Keratinocyte (primary cell): Measurements from ENCODE around the gene PPEF1. TPM values are rescaled to one million over a fixed set of nuclear protein-coding genes. Genes with fewer than 3 reads are reported as not detected.

ENCODE experiments used
- DNase-seq: peaks from one replicate; pipeline ENCODE4 v3.0.0-alpha.2; 2011; ENCODE audit warnings: low read depth, missing footprints, low spot score
- FAIRE-seq: peaks from 2 replicates; lab custom pipeline; 2011; peaks lifted over from hg19 to GRCh38; lab: Jason Lieb, UNC
- H2AFZ ChIP-seq: 2 replicates; pipeline ENCODE4 v1.6.0; 2012; ENCODE audit warnings: low read length, control low read depth, inconsistent platforms; ENCODE audit not compliant: control insufficient read depth
- H3K27ac ChIP-seq: 2 replicates; pipeline ENCODE4 v1.5.1; 2011; ENCODE audit warnings: low read length; ENCODE audit not compliant: control insufficient read depth, insufficient read depth
- H3K27me3 ChIP-seq: 3 replicates; pipeline ENCODE4 v1.6.0; 2011; ENCODE audit warnings: low read length; ENCODE audit not compliant: control insufficient read depth, insufficient read depth; ENCODE audit errors: extremely low read depth
- H3K36me3 ChIP-seq, 2 experiments: 2 replicates in 1 of 2; 3 replicates in 1 of 2; pipeline ENCODE4 v1.5.1; 2011; ENCODE audit warnings: low read length in 2 of 2, mild to moderate bottlenecking in 1 of 2; ENCODE audit not compliant: control insufficient read depth in 2 of 2, insufficient read depth in 2 of 2; ENCODE audit errors: extremely low read depth in 1 of 2
- H3K4me1 ChIP-seq: 3 replicates; pipeline ENCODE4 v1.5.1; 2011; ENCODE audit warnings: low read length; ENCODE audit not compliant: control insufficient read depth, insufficient read depth; ENCODE audit errors: extremely low read depth
- H3K4me2 ChIP-seq: 3 replicates; pipeline ENCODE4 v1.6.0; 2011; ENCODE audit warnings: low read depth, low read length; ENCODE audit not compliant: control insufficient read depth, insufficient read depth; ENCODE audit errors: extremely low read depth
- H3K4me3 ChIP-seq, 3 experiments: fragments of 200-600 bp in 1 of 3; sonication (generic) in 1 of 3; 2 replicates in 2 of 3; 3 replicates in 1 of 3; pipeline ENCODE4 v1.5.1; 2011 to 2016; ENCODE audit warnings: low read length in 3 of 3, mild to moderate bottlenecking in 3 of 3, control low read depth in 2 of 3, inconsistent platforms in 1 of 3, low read depth in 1 of 3, mixed read lengths in 1 of 3, mixed run types in 1 of 3, moderate library complexity in 1 of 3; ENCODE audit not compliant: control insufficient read depth in 2 of 3, insufficient read depth in 2 of 3; ENCODE audit errors: extremely low read depth in 1 of 3
- H3K79me2 ChIP-seq: 2 replicates; pipeline ENCODE4 v1.6.0; 2012; ENCODE audit warnings: low read length; ENCODE audit not compliant: control insufficient read depth, insufficient read depth
- H3K9ac ChIP-seq: 3 replicates; pipeline ENCODE4 v1.6.0; 2011; ENCODE audit warnings: low read length; ENCODE audit not compliant: control insufficient read depth, insufficient read depth; ENCODE audit errors: extremely low read depth
- H3K9me1 ChIP-seq: 3 replicates; pipeline ENCODE4 v1.6.0; 2011; ENCODE audit warnings: low read length; ENCODE audit not compliant: control insufficient read depth, insufficient read depth; ENCODE audit errors: extremely low read depth
- H3K9me3 ChIP-seq: 2 replicates; pipeline ENCODE4 v1.5.1; 2012; ENCODE audit warnings: low read depth, low read length; ENCODE audit not compliant: control insufficient read depth
- H4K20me1 ChIP-seq: 3 replicates; pipeline ENCODE4 v1.6.0; 2011; ENCODE audit warnings: low read length; ENCODE audit not compliant: control insufficient read depth, insufficient read depth; ENCODE audit errors: extremely low read depth
- EZH2 ChIP-seq: IDR thresholded peaks from one replicate; pipeline ENCODE4 v1.6.1; 2012; ENCODE audit warnings: inconsistent platforms, mild to moderate bottlenecking, low read length, moderate library complexity
- dilution Hi-C: fragments of 300-500 bp; cut with MboI; formaldehyde crosslinking; loops from one replicate; pipeline ENCODE4 v1.7.0; 2020; ENCODE audit warnings: low sequenced_read_pairs; ENCODE audit not compliant: extremely low pct_ligation_motif_present
- polyA plus RNA-seq, 5 experiments: library from polyadenylated mRNA; depleted of rRNA in 3 of 5; stranded (reverse) in 3 of 5; stranded (forward) in 1 of 5; unstranded in 1 of 5; fragments of >200 nt; gene quantifications; 1 replicate in 1 of 5; 2 replicates in 3 of 5; 3 replicates in 1 of 5; pipeline versions ENCODE4 v1.2.1 to v1.2.3, GENCODE V29; 2011 to 2012; ENCODE audit warnings: missing spikeins in 2 of 5, low read depth in 1 of 5, low replicate concordance in 1 of 5
- TF ChIP-seq, protein P1 (sequence below), 3 experiments: IDR thresholded peaks in 1 of 3; conservative IDR thresholded peaks in 1 of 3; optimal IDR thresholded peaks in 1 of 3; 2 replicates in 2 of 3; 3 replicates in 1 of 3; pipeline versions ENCODE3 to v1.5.1; 2011; ENCODE audit warnings: low read length in 3 of 3, mild to moderate bottlenecking in 3 of 3, moderate library complexity in 2 of 3, control low read depth in 1 of 3, inconsistent platforms in 1 of 3; ENCODE audit not compliant: insufficient read depth in 2 of 3; ENCODE audit errors: extremely low read depth in 1 of 3

The PPEF1 gene
- polyA plus RNA-seq, 1 donor (not counting 4 experiments of a cell fraction or from before 2014, with no cell fraction given), result not detected

DNA sequence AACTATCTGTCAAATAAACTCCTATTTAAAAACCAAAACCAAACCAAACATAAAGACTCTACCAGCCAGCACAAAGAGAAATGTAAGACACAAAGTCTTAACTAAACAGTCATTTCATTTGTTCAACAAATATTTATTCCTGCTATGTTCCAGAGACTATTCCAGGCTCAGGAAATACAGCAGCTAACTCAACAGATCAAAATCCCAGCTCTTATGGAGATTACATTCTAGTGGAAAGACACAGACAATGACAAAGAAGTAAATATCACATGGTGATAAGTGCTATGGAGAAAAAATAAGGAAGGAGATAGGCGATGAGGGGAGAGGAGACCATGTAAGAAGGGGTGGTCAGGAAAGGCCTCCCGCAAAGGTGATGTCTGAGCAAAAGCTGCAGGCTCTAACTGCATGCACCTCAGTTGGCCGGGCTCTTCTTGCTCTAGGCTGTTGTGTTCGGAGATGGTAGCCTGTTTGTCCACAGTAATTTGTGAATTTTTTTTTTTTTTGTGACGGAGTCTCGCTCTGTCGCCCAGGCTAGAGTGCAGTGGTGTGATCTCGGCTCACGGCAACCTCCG lies 15.1 kb downstream of the PPEF1 start:
- Histone ChIP-seq H3K27ac (no peak overlapping the region), H3K9me3 (no peaks in the 10 kb centered on the region), H2AFZ (no peak overlapping the region), H3K36me3 (no peaks in the 10 kb centered on the region), H4K20me1 (no peaks in the 10 kb centered on the region), H3K27me3 (no peaks in the 10 kb centered on the region), H3K4me2 (no peak overlapping the region), H3K9me1 (no peaks in the 10 kb centered on the region), H3K79me2 (no peaks in the 10 kb centered on the region), H3K4me3 (no peak overlapping the region), H3K4me1 (no peaks in the 10 kb centered on the region), H3K9ac (no peak overlapping the region)
- FAIRE-seq (no peak), DNase-seq (no peak)
- dilution Hi-C loops, result no loop called here
- no peak for TF ChIP-seq EZH2
- TF ChIP-seq, protein P1, sequence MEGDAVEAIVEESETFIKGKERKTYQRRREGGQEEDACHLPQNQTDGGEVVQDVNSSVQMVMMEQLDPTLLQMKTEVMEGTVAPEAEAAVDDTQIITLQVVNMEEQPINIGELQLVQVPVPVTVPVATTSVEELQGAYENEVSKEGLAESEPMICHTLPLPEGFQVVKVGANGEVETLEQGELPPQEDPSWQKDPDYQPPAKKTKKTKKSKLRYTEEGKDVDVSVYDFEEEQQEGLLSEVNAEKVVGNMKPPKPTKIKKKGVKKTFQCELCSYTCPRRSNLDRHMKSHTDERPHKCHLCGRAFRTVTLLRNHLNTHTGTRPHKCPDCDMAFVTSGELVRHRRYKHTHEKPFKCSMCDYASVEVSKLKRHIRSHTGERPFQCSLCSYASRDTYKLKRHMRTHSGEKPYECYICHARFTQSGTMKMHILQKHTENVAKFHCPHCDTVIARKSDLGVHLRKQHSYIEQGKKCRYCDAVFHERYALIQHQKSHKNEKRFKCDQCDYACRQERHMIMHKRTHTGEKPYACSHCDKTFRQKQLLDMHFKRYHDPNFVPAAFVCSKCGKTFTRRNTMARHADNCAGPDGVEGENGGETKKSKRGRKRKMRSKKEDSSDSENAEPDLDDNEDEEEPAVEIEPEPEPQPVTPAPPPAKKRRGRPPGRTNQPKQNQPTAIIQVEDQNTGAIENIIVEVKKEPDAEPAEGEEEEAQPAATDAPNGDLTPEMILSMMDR (optimal IDR thresholded peaks at IDR 0.05 in 1 of 3, IDR thresholded peaks at IDR 0.05 in 1 of 3, conservative IDR thresholded peaks at IDR 0.05 in 1 of 3; ENCODE audit: extremely low read depth in 1 of 3, insufficient read depth in 2 of 3, low read length in 3 of 3), result no peak

DNA sequence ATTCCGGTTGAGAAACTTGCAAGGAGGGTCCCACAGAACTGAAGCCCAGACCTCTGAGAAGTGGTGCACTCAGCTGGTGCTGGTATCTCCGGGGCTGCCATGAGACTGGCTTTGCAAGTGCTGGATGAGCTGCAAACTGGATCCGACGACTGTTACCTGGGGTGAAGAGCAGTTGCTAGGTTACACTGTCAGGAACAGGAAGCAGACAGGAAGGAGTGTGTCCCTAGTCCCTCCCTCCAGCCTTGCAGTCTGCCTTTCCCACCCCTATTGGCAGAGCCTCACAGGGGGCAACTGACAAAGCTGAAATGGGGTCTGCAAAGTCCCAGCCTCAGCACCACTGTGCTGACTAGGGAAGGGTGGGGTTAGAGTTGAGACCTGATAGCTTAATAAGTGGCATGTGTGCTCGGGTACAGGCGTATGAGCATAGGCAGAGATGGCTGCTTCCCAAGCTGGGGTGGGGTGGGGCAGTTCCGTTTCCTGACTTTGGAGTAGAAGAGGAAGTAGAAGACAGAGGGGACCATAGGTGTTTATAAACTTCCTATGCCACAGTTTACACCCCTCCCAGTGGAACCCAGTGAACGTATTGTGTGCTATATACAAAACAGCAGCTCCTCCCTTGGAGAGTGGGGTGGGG lies 18.0 kb downstream of the PPEF1 start:
- no peaks in the 10 kb centered on the region for H3K36me3 ChIP-seq
- TF ChIP-seq, protein P1 (optimal IDR thresholded peaks at IDR 0.05 in 1 of 3, IDR thresholded peaks at IDR 0.05 in 1 of 3, conservative IDR thresholded peaks at IDR 0.05 in 1 of 3; ENCODE audit: extremely low read depth in 1 of 3, insufficient read depth in 2 of 3, low read length in 3 of 3), result no peak
- no peak for TF ChIP-seq EZH2
- H3K9me3 ChIP-seq, result no peaks in the 10 kb centered on the region
- no peak overlapping the region for H3K27ac ChIP-seq
- no peaks in the 10 kb centered on the region for H3K27me3 ChIP-seq
- no peaks in the 10 kb centered on the region for H3K9me1 ChIP-seq
- H3K4me1 ChIP-seq, result no peaks in the 10 kb centered on the region
- FAIRE-seq (no peak), DNase-seq (no peak)
- no peak overlapping the region for H3K9ac ChIP-seq
- H3K4me3 ChIP-seq, result no peak overlapping the region
- no peaks in the 10 kb centered on the region for H4K20me1 ChIP-seq
- dilution Hi-C loops, result no loop called here
- H3K79me2 ChIP-seq, result no peaks in the 10 kb centered on the region
- H3K4me2 ChIP-seq, result no peak overlapping the region
- no peak overlapping the region for H2AFZ ChIP-seq
